WI38 (cell line): ENCODE data around the gene AKR7A2.
"Not testable (repeated sequence)": the region's sequence is repeated elsewhere in the genome, so short reads cannot be mapped to it uniquely, and the experiment has no call there.

ENCODE experiments used
- H3K4me3 ChIP-seq: 2 replicates; pipeline ENCODE4 v1.5.1; 2011; ENCODE audit warnings: low read depth, mild to moderate bottlenecking, control low read depth, low read length
- TF ChIP-seq, protein P1 (sequence below): IDR thresholded peaks from 2 replicates; pipeline ENCODE4 v1.5.1; 2012; ENCODE audit warnings: low read depth, mild to moderate bottlenecking, control low read depth, low read length

Gene AKR7A2

DNA sequence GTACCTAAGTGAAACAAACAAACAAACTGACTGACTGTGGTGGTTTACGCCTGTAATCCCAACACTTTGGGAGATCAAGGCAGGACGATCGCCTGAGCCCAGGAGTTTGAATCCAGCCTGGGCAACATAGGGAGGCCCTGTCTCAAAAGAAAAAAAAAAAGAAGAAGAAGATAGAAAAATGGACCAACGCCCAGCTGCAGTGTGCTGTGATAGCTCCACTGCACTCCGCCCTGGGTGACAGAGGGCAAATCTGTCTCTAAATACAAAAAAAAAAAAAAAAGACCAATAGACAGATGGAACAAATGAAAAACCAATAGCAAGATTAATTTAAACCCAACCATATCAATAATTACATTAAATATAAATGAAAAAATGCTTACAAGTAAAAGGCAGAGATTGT lies 37.3 kb downstream of the AKR7A2 start:
- H3K4me3 ChIP-seq, result no peak overlapping the region
- TF ChIP-seq, protein P1, sequence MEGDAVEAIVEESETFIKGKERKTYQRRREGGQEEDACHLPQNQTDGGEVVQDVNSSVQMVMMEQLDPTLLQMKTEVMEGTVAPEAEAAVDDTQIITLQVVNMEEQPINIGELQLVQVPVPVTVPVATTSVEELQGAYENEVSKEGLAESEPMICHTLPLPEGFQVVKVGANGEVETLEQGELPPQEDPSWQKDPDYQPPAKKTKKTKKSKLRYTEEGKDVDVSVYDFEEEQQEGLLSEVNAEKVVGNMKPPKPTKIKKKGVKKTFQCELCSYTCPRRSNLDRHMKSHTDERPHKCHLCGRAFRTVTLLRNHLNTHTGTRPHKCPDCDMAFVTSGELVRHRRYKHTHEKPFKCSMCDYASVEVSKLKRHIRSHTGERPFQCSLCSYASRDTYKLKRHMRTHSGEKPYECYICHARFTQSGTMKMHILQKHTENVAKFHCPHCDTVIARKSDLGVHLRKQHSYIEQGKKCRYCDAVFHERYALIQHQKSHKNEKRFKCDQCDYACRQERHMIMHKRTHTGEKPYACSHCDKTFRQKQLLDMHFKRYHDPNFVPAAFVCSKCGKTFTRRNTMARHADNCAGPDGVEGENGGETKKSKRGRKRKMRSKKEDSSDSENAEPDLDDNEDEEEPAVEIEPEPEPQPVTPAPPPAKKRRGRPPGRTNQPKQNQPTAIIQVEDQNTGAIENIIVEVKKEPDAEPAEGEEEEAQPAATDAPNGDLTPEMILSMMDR, result no peak

DNA sequence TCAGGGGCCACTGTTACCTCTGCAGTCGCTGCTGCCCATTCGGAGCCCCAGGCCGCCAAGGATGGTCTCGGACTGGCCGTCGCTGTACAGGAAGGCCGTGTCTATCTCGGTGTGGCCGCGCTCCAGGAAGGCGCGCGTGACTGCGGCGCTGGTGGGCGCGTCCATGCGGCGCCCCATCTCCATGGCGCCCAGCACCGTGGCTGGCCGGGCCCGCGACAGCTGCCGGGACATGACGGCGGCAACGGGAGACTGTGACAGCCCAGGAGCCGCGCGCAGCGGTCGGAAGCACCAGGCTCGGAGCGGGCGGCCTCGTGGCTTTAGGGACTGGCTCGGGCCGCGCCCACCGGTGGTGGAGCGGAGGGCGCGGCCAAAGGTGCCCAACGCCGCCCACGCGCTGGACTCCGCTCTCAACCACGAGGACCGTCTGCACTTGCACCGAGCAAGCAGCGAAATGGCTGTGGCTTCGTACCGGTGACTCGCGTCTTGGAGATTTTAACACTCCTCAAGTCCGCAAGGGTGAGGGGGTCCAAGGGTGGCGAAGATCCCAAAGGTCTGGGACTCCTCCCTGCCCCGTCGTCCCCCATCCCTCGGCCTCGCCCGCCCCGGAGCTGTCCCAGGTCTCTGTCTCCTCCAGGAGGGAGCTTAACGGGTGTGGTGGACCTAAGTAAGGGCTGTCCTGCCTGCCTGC lies 38.0 kb downstream of the AKR7A2 start:
- H3K4me3 ChIP-seq, result not testable (repeated sequence)

DNA sequence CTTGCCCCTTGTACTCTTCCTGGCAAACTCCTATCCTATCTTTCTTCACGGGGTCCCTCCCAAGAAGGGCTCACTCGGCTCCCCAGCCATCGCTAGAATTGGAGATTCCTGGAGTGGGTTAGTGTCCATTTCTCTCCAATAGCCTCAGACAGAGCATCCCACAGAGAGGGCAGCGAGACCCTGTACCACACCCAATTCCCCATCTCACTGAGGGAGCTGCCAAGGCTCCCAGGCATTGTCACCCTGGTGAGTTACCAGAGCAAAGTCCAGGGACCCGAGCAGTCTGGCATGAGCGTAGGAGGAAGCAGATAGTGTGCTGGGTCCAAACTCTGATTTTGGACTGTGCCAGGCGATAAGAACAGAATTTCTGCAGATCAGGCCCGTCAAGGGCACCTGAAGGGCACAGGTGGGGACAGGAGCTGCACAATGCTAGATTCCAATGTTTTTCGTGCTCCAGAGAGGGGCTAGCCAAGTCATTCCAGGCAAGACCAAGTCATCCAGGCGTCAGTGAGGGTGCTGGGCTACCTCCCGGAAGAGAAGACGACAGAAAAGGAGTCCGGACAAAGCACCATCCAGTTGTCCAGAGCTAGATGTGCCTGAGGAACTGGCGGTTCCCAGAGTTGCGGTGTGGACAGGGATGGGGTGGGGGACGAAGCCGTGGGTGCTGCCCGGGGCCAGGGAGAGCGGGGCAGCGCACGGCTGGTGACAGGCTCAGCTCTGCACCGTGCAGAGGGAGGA lies 38.7 kb downstream of the AKR7A2 start:
- no peak overlapping the region for H3K4me3 ChIP-seq
- TF ChIP-seq, protein P1, result no peak

DNA sequence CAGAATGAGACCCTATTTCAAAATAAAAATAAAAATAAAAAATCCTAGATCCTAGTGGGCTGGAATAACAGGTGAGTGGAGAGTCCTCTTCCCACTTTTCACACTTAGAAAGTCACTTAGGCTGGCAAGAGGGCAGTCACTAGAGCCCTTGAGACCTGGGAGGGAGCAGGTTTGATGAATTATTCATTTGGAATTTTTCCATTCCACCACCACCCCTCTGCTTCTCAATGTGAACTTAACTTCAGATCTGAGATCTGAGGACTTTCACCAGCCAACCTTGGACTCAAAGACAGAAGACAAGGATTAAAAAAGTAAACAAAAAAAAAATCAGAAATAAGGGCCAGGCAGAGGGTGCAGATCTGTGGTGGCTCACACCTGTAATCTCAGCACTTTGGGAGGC lies 39.9 kb downstream of the AKR7A2 start:
- TF ChIP-seq, protein P1, result no peak
- H3K4me3 ChIP-seq, result no peak overlapping the region

DNA sequence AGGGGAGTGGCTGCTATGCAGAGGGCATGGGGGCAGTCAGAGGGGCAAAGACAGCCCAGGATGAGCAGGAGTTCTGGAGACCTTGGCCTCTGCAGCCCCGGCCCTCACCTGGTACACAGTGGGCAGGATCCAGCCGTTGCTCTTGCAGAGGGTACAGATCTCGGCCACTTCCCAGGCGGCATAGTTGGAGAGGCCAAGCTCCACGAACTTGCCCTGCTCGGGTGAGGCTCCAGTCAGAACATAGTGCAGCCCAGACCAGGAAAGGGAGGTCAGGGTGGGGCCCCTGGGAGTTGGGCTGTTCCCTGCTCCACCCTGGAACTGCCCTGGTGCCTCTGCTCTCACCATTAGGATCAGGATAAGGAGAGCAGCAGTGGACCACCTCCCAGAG lies 41.6 kb downstream of the AKR7A2 start:
- H3K4me3 ChIP-seq, result not testable (repeated sequence)

DNA sequence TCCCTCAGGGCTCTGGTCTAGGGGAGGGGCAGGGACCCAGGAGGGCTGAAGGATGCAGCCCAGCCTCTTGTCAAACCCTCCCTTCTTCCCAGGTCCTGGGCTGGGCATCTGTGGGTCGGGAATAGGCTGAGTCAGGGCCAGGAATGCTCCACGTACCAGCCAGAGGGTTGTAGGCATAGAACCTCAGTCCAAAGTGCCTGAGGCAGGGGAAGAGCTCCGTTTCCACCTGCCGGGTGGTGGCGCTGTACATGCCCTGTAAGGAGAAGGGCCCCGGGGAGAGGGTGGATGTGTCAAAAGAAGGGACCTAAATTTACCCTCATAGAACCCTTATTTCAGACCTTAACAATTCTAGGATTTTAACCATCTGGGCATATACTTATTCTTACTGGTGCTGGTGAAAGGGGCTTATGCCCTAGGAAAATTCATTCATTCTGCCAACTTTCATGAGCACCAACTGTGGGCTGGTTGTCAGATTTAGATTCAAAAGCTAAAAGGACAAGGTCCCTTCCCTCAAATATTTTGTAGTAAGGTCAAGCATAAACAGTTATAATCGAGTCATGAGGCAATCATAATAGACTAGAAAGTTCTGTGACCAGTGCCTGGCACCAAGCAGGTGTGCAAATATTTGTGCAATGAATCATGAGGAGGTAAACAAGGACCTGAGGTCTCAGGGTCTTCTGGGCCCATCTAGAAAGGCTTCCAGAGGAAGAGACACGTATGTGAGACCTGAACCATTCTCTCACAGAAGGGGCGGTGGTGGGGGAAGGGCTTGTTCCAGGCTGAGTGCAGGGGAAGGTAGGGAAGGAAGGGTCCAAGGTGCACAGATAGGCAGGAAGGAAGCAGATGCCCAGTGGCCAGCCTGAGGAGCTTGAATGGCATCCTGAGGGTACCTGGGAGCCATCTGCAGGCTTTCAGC lies 42.3 kb downstream of the AKR7A2 start:
- H3K4me3 ChIP-seq, result not testable (repeated sequence)

DNA sequence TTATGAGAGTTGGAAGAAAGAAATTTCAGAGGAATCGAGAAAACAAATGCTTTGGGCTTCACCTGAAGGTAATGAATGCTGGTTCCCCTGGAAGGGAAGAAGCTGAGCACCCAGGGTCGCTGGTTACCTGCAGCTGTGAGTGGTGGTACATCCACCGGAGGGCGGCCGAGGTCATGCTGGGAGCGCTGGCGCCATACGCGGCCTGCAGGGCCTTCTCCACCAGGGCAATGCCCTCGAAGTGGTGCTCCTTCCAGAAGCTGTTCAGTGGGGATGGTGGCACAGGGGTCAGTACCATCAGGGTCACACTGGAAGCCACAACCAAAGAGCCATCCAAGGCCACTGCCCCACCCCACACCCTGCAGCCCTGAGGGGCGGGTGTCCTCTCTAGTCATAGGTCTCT lies 43.5 kb downstream of the AKR7A2 start:
- no peak overlapping the region for H3K4me3 ChIP-seq
- TF ChIP-seq, protein P1, result no peak

DNA sequence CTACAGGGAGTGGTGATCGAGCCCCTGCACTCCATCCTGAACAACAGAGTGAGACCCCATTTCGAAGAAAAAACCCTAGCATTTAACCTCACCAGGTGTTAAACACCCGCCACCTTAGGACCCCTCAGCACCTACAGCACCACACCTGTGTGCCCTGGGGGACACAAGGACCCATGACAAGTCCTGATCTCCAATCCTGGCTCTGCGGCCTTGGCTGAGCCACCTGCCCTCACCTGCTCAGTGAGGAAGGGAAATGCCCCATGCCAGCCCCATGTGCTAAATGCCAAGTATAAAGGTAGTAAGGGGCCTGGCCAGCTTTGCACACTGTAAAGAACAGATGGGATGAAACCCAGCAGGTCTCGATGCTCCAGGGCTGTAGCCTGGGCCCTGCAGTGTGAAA lies 49.2 kb downstream of the AKR7A2 start:
- H3K4me3 ChIP-seq, result no peak overlapping the region
- TF ChIP-seq, protein P1, result no peak
